SK-N-SH treated with all-trans-retinoic acid at 6 μM for 48 hours (cell line): Measurements from ENCODE around the gene TNFRSF9.

Experiments used
- ATAC-seq: fragments of 200-7000 bp; cut with Tn5 transposase; 3 replicates; pipeline ENCODE4 v1.9.1; 2020; ENCODE audit warnings: mild to moderate bottlenecking, moderate library complexity
- ARNTL ChIP-seq: fragments of 450-650 bp; formaldehyde crosslinking; IDR thresholded peaks from 2 replicates; pipeline ENCODE4 v1.5.0; 2020; ENCODE audit warnings: low read depth, mild to moderate bottlenecking, moderate library complexity, borderline replicate concordance
- BACH2 ChIP-seq: fragments of 250-450 bp; sonication (Bioruptor Pico); IDR thresholded peaks from 2 replicates; pipeline ENCODE4 v1.9.0; 2021; ENCODE audit warnings: mild to moderate bottlenecking, borderline replicate concordance
- CSDC2 ChIP-seq: fragments of 250-450 bp; sonication (Bioruptor Pico); IDR thresholded peaks from 2 replicates; pipeline ENCODE4 v1.5.0; 2020; ENCODE audit warnings: mild to moderate bottlenecking, moderate library complexity
- ESRRG ChIP-seq: fragments of 250-450 bp; sonication (Bioruptor Pico); IDR thresholded peaks from 2 replicates; pipeline ENCODE4 v1.6.1; 2021; ENCODE audit warnings: mild to moderate bottlenecking
- GLIS3 ChIP-seq: fragments of 250-450 bp; sonication (Bioruptor Pico); IDR thresholded peaks from 2 replicates; pipeline ENCODE4 v1.5.0; 2020; ENCODE audit warnings: mild to moderate bottlenecking, moderate library complexity
- ISL1 ChIP-seq: fragments of 250-450 bp; sonication (Bioruptor Pico); IDR thresholded peaks from 2 replicates; pipeline ENCODE4 v2.1.2; 2022; ENCODE audit warnings: mild to moderate bottlenecking, moderate library complexity
- PPARA ChIP-seq: fragments of 250-450 bp; sonication (Bioruptor Pico); IDR thresholded peaks from 2 replicates; pipeline ENCODE4 v1.5.0; 2020; ENCODE audit warnings: mild to moderate bottlenecking, borderline replicate concordance
- RARB ChIP-seq: fragments of 250-450 bp; sonication (Bioruptor Pico); IDR thresholded peaks from 2 replicates; pipeline ENCODE4 v1.8.0; 2021; ENCODE audit warnings: mild to moderate bottlenecking, moderate library complexity
- SNAI2 ChIP-seq: fragments of 250-450 bp; sonication (Bioruptor Pico); IDR thresholded peaks from 2 replicates; pipeline ENCODE4 v1.5.0; 2020; ENCODE audit warnings: mild to moderate bottlenecking, moderate library complexity
- TCF4 ChIP-seq: fragments of 250-450 bp; sonication (Bioruptor Pico); IDR thresholded peaks from 2 replicates; pipeline ENCODE4 v1.8.0; 2021; ENCODE audit warnings: mild to moderate bottlenecking, moderate library complexity, borderline replicate concordance
- TOX ChIP-seq: fragments of 250-450 bp; sonication (Bioruptor Pico); IDR thresholded peaks from 2 replicates; pipeline ENCODE4 v1.8.0; 2021; ENCODE audit warnings: mild to moderate bottlenecking, moderate library complexity, borderline replicate concordance
- ZC3H10 ChIP-seq: fragments of 250-450 bp; sonication (Bioruptor Pico); IDR thresholded peaks from 2 replicates; pipeline ENCODE4 v1.5.1; 2021; ENCODE audit warnings: mild to moderate bottlenecking, moderate library complexity
- ZFP3 ChIP-seq: fragments of 250-450 bp; sonication (Bioruptor Pico); IDR thresholded peaks from 2 replicates; pipeline ENCODE4 v1.5.0; 2020; ENCODE audit warnings: mild to moderate bottlenecking, moderate library complexity
- ZFP30 ChIP-seq: fragments of 450-650 bp; formaldehyde crosslinking; IDR thresholded peaks from 2 replicates; pipeline ENCODE4 v1.5.0; 2022; ENCODE audit warnings: mild to moderate bottlenecking, moderate library complexity
- ZNF565 ChIP-seq: fragments of 450-650 bp; formaldehyde crosslinking; conservative IDR thresholded peaks from 2 replicates; pipeline ENCODE4 v1.5.0; 2020; ENCODE audit warnings: low read depth, mild to moderate bottlenecking, moderate library complexity
- ZNF8 ChIP-seq: fragments of 450-650 bp; formaldehyde crosslinking; IDR thresholded peaks from 2 replicates; pipeline ENCODE4 v1.5.0; 2020; ENCODE audit warnings: mild to moderate bottlenecking, moderate library complexity
- TF ChIP-seq, protein P1 (sequence below): fragments of 250-450 bp; sonication (Bioruptor Pico); IDR thresholded peaks from 2 replicates; pipeline ENCODE4 v1.5.1; 2020; ENCODE audit warnings: low read depth, mild to moderate bottlenecking, moderate library complexity
- TF ChIP-seq, protein P2 (sequence below): fragments of 250-450 bp; sonication (Bioruptor Pico); IDR thresholded peaks from 2 replicates; pipeline ENCODE4 v1.5.0; 2020; ENCODE audit warnings: mild to moderate bottlenecking, moderate library complexity
- TF ChIP-seq, protein P3 (sequence below): fragments of 250-450 bp; sonication (Bioruptor Pico); IDR thresholded peaks from 2 replicates; pipeline ENCODE4 v1.8.0; 2020; ENCODE audit warnings: mild to moderate bottlenecking, moderate library complexity, borderline replicate concordance
- TF ChIP-seq, protein P4 (sequence below): fragments of 250-450 bp; sonication (Bioruptor Pico); IDR thresholded peaks from 2 replicates; pipeline ENCODE4 v1.5.1; 2021; ENCODE audit warnings: mild to moderate bottlenecking, moderate library complexity
- TF ChIP-seq, protein P5 (sequence below): fragments of 250-450 bp; sonication (Bioruptor Pico); IDR thresholded peaks from 2 replicates; pipeline ENCODE4 v1.8.0; 2021; ENCODE audit warnings: low read depth, mild to moderate bottlenecking, moderate library complexity, borderline replicate concordance

TNFRSF9 gene

DNA sequence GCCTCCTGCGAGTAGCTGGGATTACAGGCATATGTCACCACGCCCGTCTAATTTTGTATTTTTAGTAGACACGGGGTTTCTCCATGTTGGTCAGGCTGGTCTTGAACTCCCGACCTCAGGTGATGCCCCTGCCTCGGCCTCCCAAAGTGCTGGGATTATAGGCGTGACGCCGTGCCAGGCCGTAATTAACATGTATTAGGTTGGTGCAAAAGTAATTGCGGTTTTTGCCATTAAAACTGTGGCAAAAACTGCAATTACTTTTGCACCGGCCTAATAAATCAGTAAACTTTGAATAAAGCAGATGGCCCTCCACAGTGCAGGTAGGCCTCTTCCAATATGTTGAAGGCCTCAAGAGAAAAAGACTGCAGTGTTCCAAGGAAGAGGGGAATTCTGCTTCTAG is 35.4 kb downstream of the TNFRSF9 start:
- no peak for TF ChIP-seq GLIS3 (CRISPR knock-in tag)
- TF ChIP-seq ISL1 (CRISPR knock-in tag), result no peak
- no peak for TF ChIP-seq ESRRG (CRISPR knock-in tag)
- TF ChIP-seq ZNF565, result no peak
- TF ChIP-seq, protein P1, sequence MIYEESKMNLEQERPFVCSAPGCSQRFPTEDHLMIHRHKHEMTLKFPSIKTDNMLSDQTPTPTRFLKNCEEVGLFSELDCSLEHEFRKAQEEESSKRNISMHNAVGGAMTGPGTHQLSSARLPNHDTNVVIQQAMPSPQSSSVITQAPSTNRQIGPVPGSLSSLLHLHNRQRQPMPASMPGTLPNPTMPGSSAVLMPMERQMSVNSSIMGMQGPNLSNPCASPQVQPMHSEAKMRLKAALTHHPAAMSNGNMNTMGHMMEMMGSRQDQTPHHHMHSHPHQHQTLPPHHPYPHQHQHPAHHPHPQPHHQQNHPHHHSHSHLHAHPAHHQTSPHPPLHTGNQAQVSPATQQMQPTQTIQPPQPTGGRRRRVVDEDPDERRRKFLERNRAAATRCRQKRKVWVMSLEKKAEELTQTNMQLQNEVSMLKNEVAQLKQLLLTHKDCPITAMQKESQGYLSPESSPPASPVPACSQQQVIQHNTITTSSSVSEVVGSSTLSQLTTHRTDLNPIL (CRISPR knock-in tag), result no peak
- no peak for TF ChIP-seq PPARA (CRISPR knock-in tag)
- TF ChIP-seq BACH2 (CRISPR knock-in tag), result no peak
- TF ChIP-seq, protein P2, sequence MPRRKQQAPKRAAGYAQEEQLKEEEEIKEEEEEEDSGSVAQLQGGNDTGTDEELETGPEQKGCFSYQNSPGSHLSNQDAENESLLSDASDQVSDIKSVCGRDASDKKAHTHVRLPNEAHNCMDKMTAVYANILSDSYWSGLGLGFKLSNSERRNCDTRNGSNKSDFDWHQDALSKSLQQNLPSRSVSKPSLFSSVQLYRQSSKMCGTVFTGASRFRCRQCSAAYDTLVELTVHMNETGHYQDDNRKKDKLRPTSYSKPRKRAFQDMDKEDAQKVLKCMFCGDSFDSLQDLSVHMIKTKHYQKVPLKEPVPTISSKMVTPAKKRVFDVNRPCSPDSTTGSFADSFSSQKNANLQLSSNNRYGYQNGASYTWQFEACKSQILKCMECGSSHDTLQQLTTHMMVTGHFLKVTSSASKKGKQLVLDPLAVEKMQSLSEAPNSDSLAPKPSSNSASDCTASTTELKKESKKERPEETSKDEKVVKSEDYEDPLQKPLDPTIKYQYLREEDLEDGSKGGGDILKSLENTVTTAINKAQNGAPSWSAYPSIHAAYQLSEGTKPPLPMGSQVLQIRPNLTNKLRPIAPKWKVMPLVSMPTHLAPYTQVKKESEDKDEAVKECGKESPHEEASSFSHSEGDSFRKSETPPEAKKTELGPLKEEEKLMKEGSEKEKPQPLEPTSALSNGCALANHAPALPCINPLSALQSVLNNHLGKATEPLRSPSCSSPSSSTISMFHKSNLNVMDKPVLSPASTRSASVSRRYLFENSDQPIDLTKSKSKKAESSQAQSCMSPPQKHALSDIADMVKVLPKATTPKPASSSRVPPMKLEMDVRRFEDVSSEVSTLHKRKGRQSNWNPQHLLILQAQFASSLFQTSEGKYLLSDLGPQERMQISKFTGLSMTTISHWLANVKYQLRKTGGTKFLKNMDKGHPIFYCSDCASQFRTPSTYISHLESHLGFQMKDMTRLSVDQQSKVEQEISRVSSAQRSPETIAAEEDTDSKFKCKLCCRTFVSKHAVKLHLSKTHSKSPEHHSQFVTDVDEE, result no peak
- TF ChIP-seq ZFP3 (CRISPR knock-in tag), result no peak
- TF ChIP-seq ZNF8 (CRISPR knock-in tag), result no peak
- no peak for TF ChIP-seq TOX
- TF ChIP-seq, protein P3, sequence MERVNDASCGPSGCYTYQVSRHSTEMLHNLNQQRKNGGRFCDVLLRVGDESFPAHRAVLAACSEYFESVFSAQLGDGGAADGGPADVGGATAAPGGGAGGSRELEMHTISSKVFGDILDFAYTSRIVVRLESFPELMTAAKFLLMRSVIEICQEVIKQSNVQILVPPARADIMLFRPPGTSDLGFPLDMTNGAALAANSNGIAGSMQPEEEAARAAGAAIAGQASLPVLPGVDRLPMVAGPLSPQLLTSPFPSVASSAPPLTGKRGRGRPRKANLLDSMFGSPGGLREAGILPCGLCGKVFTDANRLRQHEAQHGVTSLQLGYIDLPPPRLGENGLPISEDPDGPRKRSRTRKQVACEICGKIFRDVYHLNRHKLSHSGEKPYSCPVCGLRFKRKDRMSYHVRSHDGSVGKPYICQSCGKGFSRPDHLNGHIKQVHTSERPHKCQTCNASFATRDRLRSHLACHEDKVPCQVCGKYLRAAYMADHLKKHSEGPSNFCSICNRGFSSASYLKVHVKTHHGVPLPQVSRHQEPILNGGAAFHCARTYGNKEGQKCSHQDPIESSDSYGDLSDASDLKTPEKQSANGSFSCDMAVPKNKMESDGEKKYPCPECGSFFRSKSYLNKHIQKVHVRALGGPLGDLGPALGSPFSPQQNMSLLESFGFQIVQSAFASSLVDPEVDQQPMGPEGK, result no peak
- no peak for TF ChIP-seq ARNTL
- no peak for TF ChIP-seq ZFP30
- ATAC-seq, result no peak

DNA sequence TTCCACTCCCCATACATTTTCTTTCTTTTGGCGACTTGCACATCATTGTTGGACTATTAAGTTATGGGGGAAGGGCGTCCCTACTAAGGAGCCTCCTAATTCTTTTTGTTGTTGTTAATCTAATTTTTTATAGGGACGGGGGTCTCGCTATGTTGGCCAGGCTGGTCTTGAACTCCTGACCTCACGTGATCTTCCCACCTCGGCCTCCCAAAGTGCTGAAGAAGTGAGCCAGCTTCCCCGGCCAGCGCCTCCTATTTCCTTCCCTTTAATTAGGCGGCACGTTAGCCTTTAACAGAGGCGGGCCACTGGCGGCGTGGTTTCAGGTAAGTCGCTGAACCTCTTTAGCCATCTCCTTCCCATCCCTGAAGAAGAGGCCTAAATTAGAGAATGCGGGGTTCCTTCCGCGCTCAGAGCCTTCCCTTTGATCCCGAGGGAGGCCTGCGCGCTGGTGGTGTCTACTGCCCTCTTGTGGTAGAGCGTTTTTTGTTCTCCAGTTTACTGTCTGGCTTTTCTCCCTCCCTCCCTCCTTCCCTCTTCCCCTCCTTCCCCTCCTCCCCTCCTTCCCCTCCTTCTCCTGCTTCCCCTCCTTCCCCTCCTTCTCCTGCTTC is 38.1 kb downstream of the TNFRSF9 start:
- TF ChIP-seq ZFP3 (CRISPR knock-in tag), result no peak
- peak; percentile 97 for ATAC-seq

DNA sequence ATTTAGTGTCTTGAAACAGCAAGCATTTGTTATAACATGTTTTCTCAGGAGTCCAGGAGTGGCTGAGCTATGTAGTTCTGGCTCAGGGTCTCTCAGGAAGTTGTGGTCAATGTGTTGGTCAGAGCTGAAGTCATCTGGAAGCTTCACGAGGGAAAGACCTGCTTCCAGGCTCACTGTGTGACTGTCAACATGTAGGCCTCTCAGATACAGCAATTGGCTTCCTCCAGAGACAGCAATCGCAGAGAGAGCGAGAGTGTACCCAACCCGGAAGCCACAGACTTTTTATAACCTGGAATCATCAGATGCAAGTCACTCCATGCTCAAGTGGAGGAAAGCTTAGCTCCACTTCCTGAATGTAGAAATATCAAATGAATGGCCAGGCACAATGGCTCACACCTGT is 40.9 kb downstream of the TNFRSF9 start:
- TF ChIP-seq, protein P4, sequence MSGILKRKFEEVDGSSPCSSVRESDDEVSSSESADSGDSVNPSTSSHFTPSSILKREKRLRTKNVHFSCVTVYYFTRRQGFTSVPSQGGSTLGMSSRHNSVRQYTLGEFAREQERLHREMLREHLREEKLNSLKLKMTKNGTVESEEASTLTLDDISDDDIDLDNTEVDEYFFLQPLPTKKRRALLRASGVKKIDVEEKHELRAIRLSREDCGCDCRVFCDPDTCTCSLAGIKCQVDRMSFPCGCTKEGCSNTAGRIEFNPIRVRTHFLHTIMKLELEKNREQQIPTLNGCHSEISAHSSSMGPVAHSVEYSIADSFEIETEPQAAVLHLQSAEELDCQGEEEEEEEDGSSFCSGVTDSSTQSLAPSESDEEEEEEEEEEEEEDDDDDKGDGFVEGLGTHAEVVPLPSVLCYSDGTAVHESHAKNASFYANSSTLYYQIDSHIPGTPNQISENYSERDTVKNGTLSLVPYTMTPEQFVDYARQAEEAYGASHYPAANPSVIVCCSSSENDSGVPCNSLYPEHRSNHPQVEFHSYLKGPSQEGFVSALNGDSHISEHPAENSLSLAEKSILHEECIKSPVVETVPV (CRISPR knock-in tag), result no peak
- no peak for TF ChIP-seq ZFP30
- TF ChIP-seq ZC3H10 (CRISPR knock-in tag), result no peak
- no peak for TF ChIP-seq ZFP3 (CRISPR knock-in tag)
- no peak for TF ChIP-seq SNAI2 (CRISPR knock-in tag)
- no peak for TF ChIP-seq ZNF8 (CRISPR knock-in tag)
- TF ChIP-seq CSDC2, result no peak
- TF ChIP-seq RARB (CRISPR knock-in tag), result no peak
- TF ChIP-seq, protein P1 (CRISPR knock-in tag), result no peak
- no peak for TF ChIP-seq ESRRG (CRISPR knock-in tag)
- TF ChIP-seq TCF4 (CRISPR knock-in tag), result no peak
- TF ChIP-seq, protein P3, result no peak
- TF ChIP-seq, protein P5, sequence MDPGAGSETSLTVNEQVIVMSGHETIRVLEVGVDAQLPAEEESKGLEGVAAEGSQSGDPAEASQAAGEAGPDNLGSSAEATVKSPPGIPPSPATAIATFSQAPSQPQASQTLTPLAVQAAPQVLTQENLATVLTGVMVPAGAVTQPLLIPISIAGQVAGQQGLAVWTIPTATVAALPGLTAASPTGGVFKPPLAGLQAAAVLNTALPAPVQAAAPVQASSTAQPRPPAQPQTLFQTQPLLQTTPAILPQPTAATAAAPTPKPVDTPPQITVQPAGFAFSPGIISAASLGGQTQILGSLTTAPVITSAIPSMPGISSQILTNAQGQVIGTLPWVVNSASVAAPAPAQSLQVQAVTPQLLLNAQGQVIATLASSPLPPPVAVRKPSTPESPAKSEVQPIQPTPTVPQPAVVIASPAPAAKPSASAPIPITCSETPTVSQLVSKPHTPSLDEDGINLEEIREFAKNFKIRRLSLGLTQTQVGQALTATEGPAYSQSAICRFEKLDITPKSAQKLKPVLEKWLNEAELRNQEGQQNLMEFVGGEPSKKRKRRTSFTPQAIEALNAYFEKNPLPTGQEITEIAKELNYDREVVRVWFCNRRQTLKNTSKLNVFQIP, result no peak
- ATAC-seq, result no peak
